ENCODE results near the gene XXYLT1. TPM values are rescaled to one million over a fixed set of nuclear protein-coding genes. Genes with fewer than 3 reads are reported as not detected.

The XXYLT1 gene
- total RNA-seq, 2 experiments from 2014 or later = 17.2 to 19.6 TPM

DNA sequence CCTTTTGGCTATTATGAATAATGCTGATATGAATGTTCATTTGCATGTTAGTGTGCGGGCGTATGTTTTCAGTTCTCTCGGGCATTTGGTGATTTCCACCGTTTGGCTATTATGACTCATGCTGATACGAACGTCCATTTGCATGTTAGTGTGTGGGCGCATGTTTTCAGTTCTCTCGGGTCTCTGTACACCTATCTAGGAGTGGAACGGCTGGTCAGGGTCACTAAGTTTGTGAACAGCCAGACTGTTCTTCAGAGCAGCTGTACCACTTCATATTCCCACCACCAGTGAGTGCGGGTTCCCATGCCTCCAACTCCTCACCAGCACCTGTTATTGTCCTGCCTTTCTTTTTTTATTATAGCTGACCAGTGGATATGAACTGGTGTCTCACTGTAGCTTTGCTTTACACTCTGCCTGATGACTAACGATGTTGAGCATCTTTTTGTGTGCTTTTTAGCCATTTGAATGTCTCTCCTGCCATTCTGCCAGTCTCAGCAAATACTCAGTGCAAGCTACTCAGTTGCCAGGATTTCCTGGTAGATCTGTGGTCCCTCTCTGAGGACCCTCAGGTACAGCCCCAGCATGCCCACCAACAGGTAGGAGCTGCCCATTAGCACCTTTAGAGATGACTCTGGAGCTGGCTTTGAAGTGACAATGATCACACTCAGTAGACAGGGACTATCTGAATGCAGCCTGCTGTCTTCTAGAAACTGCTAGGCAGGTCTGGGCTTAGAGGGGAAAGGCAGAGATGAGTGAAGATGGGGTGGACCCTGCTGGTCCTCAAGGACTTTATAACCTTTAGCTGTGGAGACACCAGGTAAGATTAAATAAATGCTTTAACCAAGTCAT is 141.1 kb downstream of the XXYLT1 start:
- Histone ChIP-seq H3K36me3 (ENCODE audit: insufficient read depth, low read length) (no peaks in the 10 kb centered on the region), H3K4me3 (ENCODE audit: low read depth, low read length, poor library complexity, severe bottlenecking) (no peak overlapping the region), H3K79me2 (ENCODE audit: insufficient read depth, low read depth, low read length) (no peaks in the 10 kb centered on the region), H3K9me3 (ENCODE audit: low read length) (no peaks in the 10 kb centered on the region), H3K4me2 (ENCODE audit: low read length) (no peak overlapping the region), H3K4me1 (ENCODE audit: insufficient read depth, low read length, poor library complexity, severe bottlenecking) (no peaks in the 10 kb centered on the region), H4K20me1 (ENCODE audit: insufficient read depth, low read length) (no peaks in the 10 kb centered on the region; the same call in 1 of the 2 replicates), H3K27ac (ENCODE audit: low read depth, low read length, poor library complexity, severe bottlenecking) (no peak overlapping the region), H2AFZ (ENCODE audit: low read length) (no peak overlapping the region), H3K9me2 (ENCODE audit: insufficient read depth, low read length) (no peaks in the 10 kb centered on the region)
- ChIA-PET POLR2A (interaction anchor here (0.6 to 0.9 kb wide), 2 partner anchors 11 to 19 kb away, joined by 3 to 4 read pairs; no protein-coding TSS in a partner anchor), CTCF (ENCODE audit: unreplicated experiment) (interaction anchor here (1.2 kb wide), 1 partner anchor 23 kb away, joined by 4 read pairs; no protein-coding TSS in a partner anchor)
- no TSS peak for BruUV-seq (replicated peaks)
- no peak for DNase-seq (ENCODE audit: low spot score)
- TF ChIP-seq EZH2phosphoT487 (IDR thresholded peaks at IDR 0.05; ENCODE audit: borderline replicate concordance, low read depth, low read length) = no peak
- TF ChIP-seq, protein P1, sequence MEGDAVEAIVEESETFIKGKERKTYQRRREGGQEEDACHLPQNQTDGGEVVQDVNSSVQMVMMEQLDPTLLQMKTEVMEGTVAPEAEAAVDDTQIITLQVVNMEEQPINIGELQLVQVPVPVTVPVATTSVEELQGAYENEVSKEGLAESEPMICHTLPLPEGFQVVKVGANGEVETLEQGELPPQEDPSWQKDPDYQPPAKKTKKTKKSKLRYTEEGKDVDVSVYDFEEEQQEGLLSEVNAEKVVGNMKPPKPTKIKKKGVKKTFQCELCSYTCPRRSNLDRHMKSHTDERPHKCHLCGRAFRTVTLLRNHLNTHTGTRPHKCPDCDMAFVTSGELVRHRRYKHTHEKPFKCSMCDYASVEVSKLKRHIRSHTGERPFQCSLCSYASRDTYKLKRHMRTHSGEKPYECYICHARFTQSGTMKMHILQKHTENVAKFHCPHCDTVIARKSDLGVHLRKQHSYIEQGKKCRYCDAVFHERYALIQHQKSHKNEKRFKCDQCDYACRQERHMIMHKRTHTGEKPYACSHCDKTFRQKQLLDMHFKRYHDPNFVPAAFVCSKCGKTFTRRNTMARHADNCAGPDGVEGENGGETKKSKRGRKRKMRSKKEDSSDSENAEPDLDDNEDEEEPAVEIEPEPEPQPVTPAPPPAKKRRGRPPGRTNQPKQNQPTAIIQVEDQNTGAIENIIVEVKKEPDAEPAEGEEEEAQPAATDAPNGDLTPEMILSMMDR (conservative IDR thresholded peaks at IDR 0.05; ENCODE audit: low read length) = no peak
- intact Hi-C loops (cut with micrococcal nuclease; ENCODE audit: unreplicated experiment) = no loop called here

DNA sequence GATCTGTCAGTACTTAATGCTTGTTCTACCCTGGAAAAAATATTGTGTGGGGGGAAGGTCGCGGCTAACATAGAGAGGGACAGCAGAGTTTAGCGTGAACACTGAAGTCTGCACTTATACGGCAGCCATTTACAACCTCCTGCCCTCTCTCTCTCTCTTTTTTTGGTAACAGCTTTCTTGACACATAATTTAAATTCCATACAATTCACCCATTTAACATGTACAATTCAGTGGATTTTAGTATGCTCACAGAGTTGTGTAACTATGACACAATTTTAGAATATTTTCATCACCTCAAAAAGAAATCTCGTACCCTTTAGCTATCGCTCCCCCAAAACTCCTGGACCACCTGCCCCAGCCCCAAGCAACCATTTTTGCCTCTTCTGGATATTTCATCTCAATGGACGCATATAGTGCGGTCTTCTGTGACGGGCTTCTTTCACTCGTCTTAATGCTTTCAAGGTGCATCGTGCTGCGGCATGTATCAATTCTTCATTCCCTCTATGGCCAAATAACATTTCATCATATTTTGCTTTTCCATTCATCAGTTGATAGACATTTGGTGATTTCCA is 141.8 kb downstream of the XXYLT1 start:
- ChIA-PET CTCF (ENCODE audit: unreplicated experiment) (no interaction called here), POLR2A (interaction anchor here (0.9 kb wide), 1 partner anchor 20 kb away, joined by 3 read pairs; no protein-coding TSS in a partner anchor)
- H4K20me1 ChIP-seq (ENCODE audit: insufficient read depth, low read length) = no peaks in the 10 kb centered on the region; the same call in 1 of the 2 replicates
- no peak overlapping the region for H3K27ac ChIP-seq (ENCODE audit: low read depth, low read length, poor library complexity, severe bottlenecking)
- H2AFZ ChIP-seq (ENCODE audit: low read length) = no peak overlapping the region
- no peaks in the 10 kb centered on the region for H3K9me3 ChIP-seq (ENCODE audit: low read length)
- H3K36me3 ChIP-seq (ENCODE audit: insufficient read depth, low read length) = no peaks in the 10 kb centered on the region
- H3K9me2 ChIP-seq (ENCODE audit: insufficient read depth, low read length) = no peaks in the 10 kb centered on the region
- no peak overlapping the region for H3K4me2 ChIP-seq (ENCODE audit: low read length)
- no peaks in the 10 kb centered on the region for H3K79me2 ChIP-seq (ENCODE audit: insufficient read depth, low read depth, low read length)
- no peak for DNase-seq (ENCODE audit: low spot score)
- BruUV-seq (replicated peaks) = no TSS peak
- TF ChIP-seq EZH2phosphoT487 (IDR thresholded peaks at IDR 0.05; ENCODE audit: borderline replicate concordance, low read depth, low read length) = no peak
- TF ChIP-seq, protein P1 (conservative IDR thresholded peaks at IDR 0.05; ENCODE audit: low read length) = no peak
- H3K4me3 ChIP-seq (ENCODE audit: low read depth, low read length, poor library complexity, severe bottlenecking) = no peak overlapping the region
- H3K4me1 ChIP-seq (ENCODE audit: insufficient read depth, low read length, poor library complexity, severe bottlenecking) = no peaks in the 10 kb centered on the region
- intact Hi-C loops (cut with micrococcal nuclease; ENCODE audit: unreplicated experiment) = no loop called here

All from OCI-LY7 (cell line).